WTC11 (cell line): ENCODE measurements around the gene PCBP3. TPM values are rescaled to one million over a fixed set of nuclear protein-coding genes. Genes with fewer than 3 reads are reported as not detected.

Source experiments
- ATAC-seq: fragments of 200-7000 bp; cut with Tn5 transposase; 2 replicates; pipeline ENCODE4 v1.10.0; 2021; ENCODE audit warnings: mild to moderate bottlenecking, moderate library complexity
- CTCF ChIA-PET: fragments of 300-600 bp; sonication (Branson Sonifier 250); formaldehyde crosslinking; loops from one replicate; lab custom pipeline; 2021; ENCODE audit warnings: antibody characterized with exemption; lab: Charles Lee
- POLR2A ChIA-PET: fragments of 350-600 bp; sonication (Branson Sonifier 250); formaldehyde crosslinking; loops from one replicate; lab custom pipeline; 2021; ENCODE audit warnings: antibody characterized with exemption; lab: Charles Lee
- DNase-seq: peaks from one replicate; pipeline ENCODE4 v3.0.0; 2021; ENCODE audit warnings: low spot score
- H3K27ac Mint-ChIP-seq: 2 replicates; pipeline ENCODE4 v1.8.0; 2021; ENCODE audit warnings: mixed read lengths
- H3K27me3 Mint-ChIP-seq: 2 replicates; pipeline ENCODE4 v1.8.0; 2021; ENCODE audit warnings: low read depth, mild to moderate bottlenecking, moderate library complexity, mixed read lengths
- H3K36me3 Mint-ChIP-seq: 2 replicates; pipeline ENCODE4 v1.8.0; 2021; ENCODE audit warnings: mixed read lengths
- H3K4me1 Mint-ChIP-seq: 2 replicates; pipeline ENCODE4 v1.8.0; 2022; ENCODE audit warnings: mixed read lengths
- H3K4me3 Mint-ChIP-seq: 2 replicates; pipeline ENCODE4 v1.8.0; 2021; ENCODE audit warnings: mild to moderate bottlenecking, moderate library complexity, mixed read lengths
- H3K9me3 Mint-ChIP-seq: 2 replicates; pipeline ENCODE4 v1.8.0; 2021; ENCODE audit warnings: mixed read lengths
- AFF4 ChIP-seq: sonication (generic); formaldehyde crosslinking; IDR thresholded peaks from 2 replicates; pipeline ENCODE4 v1.8.1; 2023; ENCODE audit warnings: mild to moderate bottlenecking, missing genetic modification reagents, borderline replicate concordance
- ATF3 ChIP-seq: sonication (generic); formaldehyde crosslinking; conservative IDR thresholded peaks from 2 replicates; pipeline ENCODE4 v1.8.1; 2022; ENCODE audit warnings: mild to moderate bottlenecking, missing genetic modification reagents
- CBFB ChIP-seq: sonication (generic); formaldehyde crosslinking; IDR thresholded peaks from 2 replicates; pipeline ENCODE4 v1.8.1; 2022; ENCODE audit warnings: mild to moderate bottlenecking, low read depth, missing genetic modification reagents
- CTCF ChIP-seq: fragments of 200-600 bp; IDR thresholded peaks from 2 replicates; pipeline ENCODE4 v1.8.0; 2022; ENCODE audit warnings: antibody characterized with exemption
- EMX1 ChIP-seq: fragments of 250-450 bp; sonication (Bioruptor Pico); IDR thresholded peaks from 2 replicates; pipeline ENCODE4 v1.8.0; 2021; ENCODE audit warnings: mild to moderate bottlenecking
- GRHL2 ChIP-seq: fragments of 250-450 bp; sonication (Bioruptor Pico); IDR thresholded peaks from 2 replicates; pipeline ENCODE4 v1.8.0; 2022; ENCODE audit warnings: mild to moderate bottlenecking, moderate library complexity; ENCODE audit not compliant: insufficient replicate concordance, severe bottlenecking
- HMGA2 ChIP-seq: fragments of 250-450 bp; sonication (Bioruptor Pico); IDR thresholded peaks from 2 replicates; pipeline ENCODE4 v1.4.0; 2021; ENCODE audit warnings: mild to moderate bottlenecking, moderate library complexity
- IRF2 ChIP-seq: sonication (generic); formaldehyde crosslinking; IDR thresholded peaks from 2 replicates; pipeline ENCODE4 v1.8.0; 2022; ENCODE audit warnings: low read depth, missing genetic modification reagents, borderline replicate concordance
- MAX ChIP-seq: sonication (generic); formaldehyde crosslinking; IDR thresholded peaks from 2 replicates; pipeline ENCODE4 v1.8.0; 2022; ENCODE audit warnings: mild to moderate bottlenecking, missing genetic modification reagents
- MXD4 ChIP-seq: fragments of 250-450 bp; sonication (Bioruptor Pico); IDR thresholded peaks from 2 replicates; pipeline ENCODE4 v1.8.0; 2021; ENCODE audit warnings: mild to moderate bottlenecking, moderate library complexity, borderline replicate concordance
- NR2C2 ChIP-seq: sonication (generic); formaldehyde crosslinking; IDR thresholded peaks from 2 replicates; pipeline ENCODE4 v1.8.0; 2022; ENCODE audit warnings: mild to moderate bottlenecking, missing genetic modification reagents
- PRDM15 ChIP-seq: sonication (generic); formaldehyde crosslinking; IDR thresholded peaks from 2 replicates; pipeline ENCODE4 v1.8.0; 2022; ENCODE audit warnings: missing genetic modification reagents
- ZBTB21 ChIP-seq: sonication (generic); formaldehyde crosslinking; IDR thresholded peaks from 2 replicates; pipeline ENCODE4 v1.8.1; 2023; ENCODE audit warnings: mild to moderate bottlenecking, missing genetic modification reagents, borderline replicate concordance
- ZNF121 ChIP-seq: sonication (generic); formaldehyde crosslinking; IDR thresholded peaks from 2 replicates; pipeline ENCODE4 v1.8.0; 2023; ENCODE audit warnings: missing genetic modification reagents
- ZNF219 ChIP-seq: sonication (generic); formaldehyde crosslinking; IDR thresholded peaks from 2 replicates; pipeline ENCODE4 v1.8.0; 2023; ENCODE audit warnings: missing genetic modification reagents, mild to moderate bottlenecking, borderline replicate concordance
- ZNF423 ChIP-seq: fragments of 250-450 bp; sonication (Bioruptor Pico); IDR thresholded peaks from 2 replicates; pipeline ENCODE4 v2.1.2; 2022; ENCODE audit warnings: mild to moderate bottlenecking, moderate library complexity
- ZNF512 ChIP-seq: sonication (generic); formaldehyde crosslinking; IDR thresholded peaks from 2 replicates; pipeline ENCODE4 v1.8.1; 2022; ENCODE audit warnings: missing genetic modification reagents, borderline replicate concordance
- total RNA-seq: library from RNA; stranded (reverse); gene quantifications from 3 replicates; pipeline ENCODE4 v1.2.3, GENCODE V29; 2021

PCBP3 gene
- total RNA-seq, 1 experiment from 2014 or later, result 8.5 TPM

- Mint-ChIP-seq H3K4me3 (no peak overlapping the region), H3K27ac (no peak overlapping the region), H3K9me3 (no peaks in the 10 kb centered on the region), H3K36me3 (no peaks in the 10 kb centered on the region), H3K4me1 (peaks cover 25% of the 10 kb centered on the region), H3K27me3 (no peaks in the 10 kb centered on the region)
- no peak for ATAC-seq
- no peak for DNase-seq
- TF ChIP-seq IRF2 (CRISPR knock-in tag), result no peak
- no peak for TF ChIP-seq MAX (CRISPR knock-in tag)
- TF ChIP-seq EMX1 (CRISPR knock-in tag), result no peak
- TF ChIP-seq AFF4, result no peak
- no peak for TF ChIP-seq PRDM15 (CRISPR knock-in tag)
- TF ChIP-seq ZNF512 (CRISPR knock-in tag), result no peak
- TF ChIP-seq CTCF, result no peak
- TF ChIP-seq ZBTB21, result no peak
- no peak for TF ChIP-seq CBFB (CRISPR knock-in tag)
- TF ChIP-seq ZNF219, result no peak
- no peak for TF ChIP-seq MXD4
- no peak for TF ChIP-seq HMGA2 (CRISPR knock-in tag)
- CTCF ChIA-PET, result interaction anchor here (0.8 kb wide), 1 partner anchor 58 kb away, joined by 3 read pairs; no protein-coding TSS in a partner anchor
- POLR2A ChIA-PET, result no interaction called here
These were observed 178.5 kb downstream of the PCBP3 start for GRCh38 chr21:45821998-45822397.

GRCh38 chr21:45822429-45823099, 179.0 kb downstream of the PCBP3 start:
- H3K36me3 Mint-ChIP-seq, result no peaks in the 10 kb centered on the region
- ATAC-seq, result peak; percentile 71
- H3K4me3 Mint-ChIP-seq, result no peak overlapping the region
- TF ChIP-seq GRHL2 (CRISPR knock-in tag) (no peak), ATF3 (CRISPR knock-in tag) (no peak), ZNF423 (CRISPR knock-in tag) (no peak), NR2C2 (CRISPR knock-in tag) (no peak), ZNF121 (CRISPR knock-in tag) (peak; percentile 87)
- H3K27ac Mint-ChIP-seq, result no peak overlapping the region
- ChIA-PET POLR2A (no interaction called here), CTCF (interaction anchor here (0.8 kb wide), 1 partner anchor 58 kb away, joined by 3 read pairs; no protein-coding TSS in a partner anchor)
- H3K27me3 Mint-ChIP-seq, result no peaks in the 10 kb centered on the region
- H3K4me1 Mint-ChIP-seq, result peaks cover 25% of the 10 kb centered on the region
- no peak for DNase-seq
- no peaks in the 10 kb centered on the region for H3K9me3 Mint-ChIP-seq
